ENCODE measurements around the gene INPP4A. TPM values are rescaled to one million over a fixed set of nuclear protein-coding genes. Genes with fewer than 3 reads are reported as not detected.

The INPP4A gene
- total RNA-seq, 2 donors from 2014 or later, result 12.7 to 18.2 TPM

DNA sequence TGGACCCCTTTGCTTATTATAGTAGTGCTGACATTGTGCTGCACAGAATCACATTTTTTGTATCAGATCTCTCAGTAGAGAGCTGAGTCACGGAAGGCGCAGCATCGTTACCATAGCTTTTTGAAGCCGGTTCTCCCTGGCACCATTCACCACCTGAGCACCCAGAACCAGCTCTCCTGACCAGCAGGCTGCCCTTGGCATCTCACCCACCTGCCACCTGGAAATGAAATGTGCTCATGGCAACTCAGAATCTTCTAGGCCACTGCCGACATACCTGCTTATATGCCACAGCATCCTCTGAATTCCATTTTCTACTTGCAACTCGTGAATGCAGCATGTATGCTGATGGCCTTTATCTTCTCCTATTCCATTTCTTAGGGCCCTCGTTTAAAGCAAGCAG is 100.9 kb downstream of the INPP4A start:
- H3K27me3 ChIP-seq, result no peaks in the 10 kb centered on the region

DNA sequence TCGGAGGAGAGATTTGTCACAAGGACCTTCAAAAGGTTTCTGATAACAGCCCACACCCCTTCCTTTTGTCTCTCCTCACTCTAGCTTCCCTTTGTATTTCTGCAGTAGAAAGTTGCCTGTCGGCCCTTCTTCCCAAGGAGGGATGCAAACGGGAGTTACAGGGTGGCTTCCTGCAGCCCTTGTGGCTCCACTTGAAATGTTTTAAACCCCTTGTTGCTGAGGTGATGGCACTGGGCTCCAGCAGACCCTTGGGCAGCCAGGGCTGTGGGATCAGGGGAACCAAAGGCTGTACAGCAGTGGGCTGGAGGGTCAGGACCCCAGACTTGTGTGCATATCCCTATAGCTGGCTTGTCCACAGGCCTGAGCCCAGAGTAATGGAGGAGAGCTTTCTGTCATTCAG is 101.5 kb downstream of the INPP4A start:
- Histone ChIP-seq H3K4me3 (no peak overlapping the region), H3K9me3 (no peaks in the 10 kb centered on the region), H3K27ac (no peak overlapping the region), H3K4me1 (no peaks in the 10 kb centered on the region), H3K36me3 (peaks cover 36% of the 10 kb centered on the region), H3K27me3 (no peaks in the 10 kb centered on the region)
- TF ChIP-seq, protein P1, sequence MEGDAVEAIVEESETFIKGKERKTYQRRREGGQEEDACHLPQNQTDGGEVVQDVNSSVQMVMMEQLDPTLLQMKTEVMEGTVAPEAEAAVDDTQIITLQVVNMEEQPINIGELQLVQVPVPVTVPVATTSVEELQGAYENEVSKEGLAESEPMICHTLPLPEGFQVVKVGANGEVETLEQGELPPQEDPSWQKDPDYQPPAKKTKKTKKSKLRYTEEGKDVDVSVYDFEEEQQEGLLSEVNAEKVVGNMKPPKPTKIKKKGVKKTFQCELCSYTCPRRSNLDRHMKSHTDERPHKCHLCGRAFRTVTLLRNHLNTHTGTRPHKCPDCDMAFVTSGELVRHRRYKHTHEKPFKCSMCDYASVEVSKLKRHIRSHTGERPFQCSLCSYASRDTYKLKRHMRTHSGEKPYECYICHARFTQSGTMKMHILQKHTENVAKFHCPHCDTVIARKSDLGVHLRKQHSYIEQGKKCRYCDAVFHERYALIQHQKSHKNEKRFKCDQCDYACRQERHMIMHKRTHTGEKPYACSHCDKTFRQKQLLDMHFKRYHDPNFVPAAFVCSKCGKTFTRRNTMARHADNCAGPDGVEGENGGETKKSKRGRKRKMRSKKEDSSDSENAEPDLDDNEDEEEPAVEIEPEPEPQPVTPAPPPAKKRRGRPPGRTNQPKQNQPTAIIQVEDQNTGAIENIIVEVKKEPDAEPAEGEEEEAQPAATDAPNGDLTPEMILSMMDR (IDR thresholded peaks at IDR 0.05), result no peak
- DNase-seq (ENCODE audit: low spot score), result no peak

More for the DNA sequence above, 100.9 kb downstream of the INPP4A start:
- Histone ChIP-seq H3K36me3 (peaks cover 36% of the 10 kb centered on the region), H3K9me3 (no peaks in the 10 kb centered on the region), H3K4me3 (no peak overlapping the region), H3K4me1 (no peaks in the 10 kb centered on the region), H3K27ac (no peak overlapping the region)
- DNase-seq (ENCODE audit: low spot score), result peak; percentile 38
- TF ChIP-seq, protein P1 (IDR thresholded peaks at IDR 0.05), result no peak

DNA sequence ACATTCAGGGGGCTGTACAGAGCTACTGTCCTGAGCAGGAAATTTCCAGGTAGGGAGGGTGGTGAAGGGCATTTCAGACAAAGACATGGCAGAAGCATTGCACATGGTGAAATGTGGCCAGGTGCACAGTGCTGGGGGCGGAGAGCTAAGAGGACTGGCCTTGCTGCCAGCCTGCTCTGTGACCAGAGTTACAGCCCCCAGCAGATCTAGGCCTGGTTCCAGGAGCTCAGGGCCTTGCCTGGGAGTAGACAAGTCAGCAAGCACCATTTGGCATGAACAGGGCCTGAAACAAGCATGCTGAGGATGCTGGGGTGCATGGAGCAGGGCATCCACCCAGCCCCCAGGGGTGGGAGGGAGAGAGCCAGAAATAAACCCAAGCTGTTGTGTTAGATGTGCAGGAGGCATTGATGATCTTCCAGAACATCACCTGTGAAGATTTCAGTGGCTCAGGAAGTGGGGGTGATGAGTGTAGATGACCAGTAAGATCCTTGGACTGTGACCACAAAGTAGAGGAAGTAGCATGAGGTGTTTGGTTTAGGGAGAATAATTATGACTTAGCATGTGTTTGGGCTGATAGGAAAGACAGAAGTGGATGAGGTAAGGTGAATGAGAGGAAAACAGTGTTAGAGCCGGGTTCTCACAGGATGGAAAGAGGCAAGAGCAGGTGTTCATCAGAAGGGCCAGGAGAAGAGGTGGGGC is 102.6 kb downstream of the INPP4A start:
- H3K9me3 ChIP-seq, result no peaks in the 10 kb centered on the region
- TF ChIP-seq, protein P1 (IDR thresholded peaks at IDR 0.05), result no peak
- no peaks in the 10 kb centered on the region for H3K4me1 ChIP-seq
- peaks cover 37% of the 10 kb centered on the region for H3K36me3 ChIP-seq
- no peak overlapping the region for H3K27ac ChIP-seq
- no peak overlapping the region for H3K4me3 ChIP-seq
- no peak for DNase-seq (ENCODE audit: low spot score)
- H3K27me3 ChIP-seq, result no peaks in the 10 kb centered on the region

DNA sequence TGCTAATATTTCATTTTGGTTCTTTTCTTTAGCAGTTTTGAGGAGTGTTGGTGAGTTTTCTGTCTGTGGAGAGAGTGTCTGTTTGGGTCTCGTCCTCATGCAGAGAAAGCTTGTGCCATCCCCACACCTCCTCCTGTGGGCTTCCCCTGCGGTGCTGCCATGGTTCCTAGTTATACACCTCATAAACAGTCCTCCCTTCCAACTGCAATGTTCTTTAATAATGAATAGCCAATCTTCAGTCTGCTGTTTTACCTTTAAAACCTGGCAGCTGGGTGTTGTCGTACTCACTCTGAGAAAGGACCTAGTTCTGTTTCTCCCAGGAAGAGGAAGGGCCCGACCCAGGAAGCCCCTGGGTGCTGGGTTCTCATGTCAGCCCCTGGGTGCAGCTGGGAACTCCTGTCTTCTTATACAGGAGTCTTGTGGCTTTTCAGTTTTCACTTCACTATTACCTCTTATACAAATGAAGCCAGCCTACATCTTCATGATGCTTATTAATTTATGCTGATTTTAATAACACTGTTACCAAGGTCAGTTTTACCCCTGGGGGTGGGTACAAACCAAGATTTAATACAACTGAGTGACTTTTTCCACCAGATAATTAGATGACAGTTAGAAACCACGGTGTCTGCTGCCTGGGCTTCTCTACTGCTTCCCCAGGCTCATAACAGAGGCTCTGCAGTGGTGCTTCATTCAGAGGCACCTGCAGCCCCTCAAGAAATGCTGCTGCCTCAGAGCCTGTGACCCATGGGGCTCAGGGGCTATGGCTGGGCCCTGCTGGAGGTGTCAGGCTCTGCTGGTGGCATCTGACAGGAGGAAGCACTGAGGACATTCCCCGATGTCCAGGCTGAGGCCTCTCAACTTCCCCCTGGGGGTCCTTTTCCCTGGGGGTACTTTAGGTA is 104.5 kb downstream of the INPP4A start:
- DNase-seq (ENCODE audit: low spot score), result no peak
- peaks cover 50% of the 10 kb centered on the region for H3K36me3 ChIP-seq

DNA sequence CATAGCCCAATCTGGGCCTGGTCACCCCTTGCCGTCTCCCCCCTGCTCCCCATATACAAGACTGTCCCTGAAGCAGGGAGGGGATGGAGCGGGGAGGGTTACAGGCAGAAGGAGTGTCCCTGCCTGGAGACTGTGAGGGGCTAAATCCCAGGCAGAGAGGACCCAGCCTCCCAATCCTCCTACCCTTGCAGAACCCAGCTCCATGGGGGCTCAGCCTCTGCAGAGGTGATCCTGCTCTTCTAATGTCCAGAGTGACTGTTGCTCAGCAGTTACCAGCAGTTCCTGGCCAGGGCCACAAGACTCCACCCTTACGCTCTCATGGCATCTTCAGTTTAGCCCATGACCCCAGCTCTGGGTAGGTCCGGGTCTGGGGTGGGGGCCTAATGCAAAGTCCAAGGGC is 105.5 kb downstream of the INPP4A start:
- no peaks in the 10 kb centered on the region for H3K9me3 ChIP-seq
- no peak overlapping the region for H3K4me3 ChIP-seq
- peaks cover 48% of the 10 kb centered on the region for H3K36me3 ChIP-seq
- TF ChIP-seq, protein P1 (IDR thresholded peaks at IDR 0.05), result no peak
- H3K4me1 ChIP-seq, result peaks cover 0 to 7% of the 10 kb centered on the region in 2 donors
- H3K27me3 ChIP-seq, result no peaks in the 10 kb centered on the region
- no peak overlapping the region for H3K27ac ChIP-seq
- DNase-seq (ENCODE audit: low spot score), result peak; percentile 43

More for the DNA sequence above, 104.5 kb downstream of the INPP4A start:
- H3K4me1 ChIP-seq, result peaks cover 0 to 2% of the 10 kb centered on the region in 2 donors
- no peak overlapping the region for H3K27ac ChIP-seq
- TF ChIP-seq, protein P1 (IDR thresholded peaks at IDR 0.05), result no peak
- H3K27me3 ChIP-seq, result no peaks in the 10 kb centered on the region
- no peaks in the 10 kb centered on the region for H3K9me3 ChIP-seq
- no peak overlapping the region for H3K4me3 ChIP-seq

Data from right atrium auricular region (tissue), 2 donors.